Measurements from ENCODE around the gene SIM1.

SIM1 gene

DNA sequence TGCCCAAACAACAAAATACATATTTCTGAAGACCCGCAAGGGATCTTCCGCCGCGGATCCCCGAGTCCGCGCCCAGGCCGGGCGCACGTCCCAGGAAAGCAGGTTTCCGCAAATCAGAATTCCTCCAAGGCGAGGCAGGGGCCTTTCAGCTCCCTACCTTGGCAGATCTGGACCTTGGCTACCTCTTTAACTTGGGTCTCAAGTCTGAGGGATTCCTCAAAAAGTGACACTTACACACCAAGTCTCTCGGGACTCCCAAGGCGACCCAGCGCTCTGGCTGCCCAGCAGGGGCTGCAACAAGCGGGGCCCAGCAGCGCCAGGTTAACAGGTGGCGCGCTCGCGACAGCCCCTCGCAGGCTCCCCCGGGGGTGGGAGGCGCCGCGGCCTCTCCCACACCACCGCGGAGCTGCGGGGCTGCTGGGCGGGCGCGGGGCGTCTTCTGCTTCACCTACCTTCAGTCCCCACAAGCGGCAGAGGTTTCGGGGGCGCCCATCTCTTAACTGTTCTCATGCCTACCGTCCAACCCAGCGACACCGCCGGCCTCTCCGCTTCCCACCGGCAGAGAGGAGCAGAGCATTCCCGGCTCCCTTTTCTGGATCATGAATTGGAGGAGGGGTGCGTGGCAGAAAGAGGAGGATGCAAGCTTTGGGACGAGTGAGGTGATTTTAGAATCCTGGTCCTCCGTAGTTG lies 414 bp downstream of the SIM1 start:
- Mint-ChIP-seq H3K4me3 (no peak overlapping the region), H3K9me3 (peaks cover 4% of the 10 kb centered on the region), H3K27me3 (peaks cover 29% of the 10 kb centered on the region), H3K27ac (no peak overlapping the region), H3K4me1 (peaks cover 7% of the 10 kb centered on the region), H3K36me3 (no peaks in the 10 kb centered on the region)
- no peak for DNase-seq (ENCODE audit: low spot score in 2 of 2)
- ATAC-seq (ENCODE audit: low read depth), result no peak

DNA sequence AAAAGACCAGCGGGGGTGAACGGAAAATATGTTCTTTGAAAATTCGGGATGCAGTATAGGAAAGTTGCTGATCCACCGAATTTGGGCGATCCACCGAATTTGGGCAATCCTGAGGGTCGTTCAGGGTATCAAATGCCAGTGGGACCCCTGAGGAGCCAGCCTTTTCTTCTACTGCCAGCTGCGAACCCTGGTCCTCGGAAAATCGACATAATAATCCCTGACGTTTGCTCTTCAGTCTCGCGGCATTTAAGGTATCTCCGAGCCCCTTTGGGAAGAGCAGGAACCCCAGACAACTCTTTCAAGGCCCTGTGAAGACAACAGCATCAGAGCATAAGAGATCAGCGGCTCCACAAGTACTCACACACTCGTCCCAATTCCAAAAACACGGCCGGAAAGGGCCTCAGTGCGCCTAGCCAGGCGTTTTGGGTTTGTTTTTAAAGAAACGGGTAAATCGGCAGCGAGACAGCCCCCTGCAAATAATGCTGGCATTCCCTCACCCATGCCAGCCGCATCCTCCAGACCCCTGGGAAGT lies 1.0 kb downstream of the SIM1 start:
- no peak for ATAC-seq (ENCODE audit: low read depth)
- Mint-ChIP-seq H3K4me3 (no peak overlapping the region), H3K4me1 (peaks cover 7% of the 10 kb centered on the region)

DNA sequence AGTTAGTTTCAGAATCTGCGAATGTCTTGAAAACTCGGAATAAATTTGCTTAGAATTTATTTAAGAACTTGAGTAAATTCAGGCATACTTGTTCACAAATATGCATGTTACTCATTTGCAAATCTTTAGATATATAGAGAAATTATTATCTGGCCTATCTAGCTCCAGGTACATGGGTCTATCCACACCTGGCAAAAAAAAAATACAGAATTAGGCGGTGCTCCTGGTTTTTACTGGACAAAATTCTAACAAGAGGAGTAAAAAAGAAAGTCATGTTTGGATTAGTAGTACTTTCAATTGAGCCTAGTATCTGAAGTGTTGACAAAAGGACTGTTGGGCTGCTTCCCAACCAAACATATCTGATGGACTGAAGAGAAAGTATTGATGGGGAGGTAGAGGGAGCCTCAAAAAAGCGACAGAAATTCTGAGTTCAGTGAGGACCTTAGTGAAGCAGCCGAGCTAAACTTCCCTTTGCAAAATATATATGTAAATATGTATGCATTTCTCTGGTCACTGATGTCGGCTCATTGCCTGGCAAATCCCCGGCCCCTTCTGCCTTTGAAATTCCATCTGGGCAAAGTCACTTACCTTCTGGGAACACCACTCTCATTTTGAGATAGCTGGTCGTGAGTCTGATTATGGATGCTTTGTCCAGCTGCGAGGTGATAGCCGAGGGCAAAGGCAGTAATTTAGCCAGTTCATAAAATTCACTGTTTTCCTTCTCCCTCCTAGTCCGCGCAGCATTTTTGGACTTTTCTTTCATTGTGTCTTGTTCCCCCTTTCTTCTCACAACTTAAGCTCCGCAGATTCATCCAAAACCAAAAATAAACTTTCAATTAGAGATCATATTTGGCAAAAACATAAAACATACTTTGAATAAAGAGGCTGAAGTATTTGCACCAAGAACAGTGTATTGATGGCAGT lies 1.8 kb downstream of the SIM1 start:
- Mint-ChIP-seq H3K27me3 (peaks cover 32% of the 10 kb centered on the region), H3K36me3 (peaks cover under 1% of the 10 kb centered on the region), H3K27ac (no peak overlapping the region), H3K4me3 (no peak overlapping the region), H3K4me1 (peaks cover 7% of the 10 kb centered on the region), H3K9me3 (peaks cover 5% of the 10 kb centered on the region)
- no peak for DNase-seq (ENCODE audit: low spot score in 2 of 2)
- no peak for ATAC-seq (ENCODE audit: low read depth)

More for the DNA sequence above, 1.0 kb downstream of the SIM1 start:
- Mint-ChIP-seq H3K9me3 (peaks cover 4% of the 10 kb centered on the region), H3K27ac (no peak overlapping the region), H3K36me3 (no peaks in the 10 kb centered on the region), H3K27me3 (peaks cover 32% of the 10 kb centered on the region)
- DNase-seq (ENCODE audit: low spot score in 2 of 2), result no peak

DNA sequence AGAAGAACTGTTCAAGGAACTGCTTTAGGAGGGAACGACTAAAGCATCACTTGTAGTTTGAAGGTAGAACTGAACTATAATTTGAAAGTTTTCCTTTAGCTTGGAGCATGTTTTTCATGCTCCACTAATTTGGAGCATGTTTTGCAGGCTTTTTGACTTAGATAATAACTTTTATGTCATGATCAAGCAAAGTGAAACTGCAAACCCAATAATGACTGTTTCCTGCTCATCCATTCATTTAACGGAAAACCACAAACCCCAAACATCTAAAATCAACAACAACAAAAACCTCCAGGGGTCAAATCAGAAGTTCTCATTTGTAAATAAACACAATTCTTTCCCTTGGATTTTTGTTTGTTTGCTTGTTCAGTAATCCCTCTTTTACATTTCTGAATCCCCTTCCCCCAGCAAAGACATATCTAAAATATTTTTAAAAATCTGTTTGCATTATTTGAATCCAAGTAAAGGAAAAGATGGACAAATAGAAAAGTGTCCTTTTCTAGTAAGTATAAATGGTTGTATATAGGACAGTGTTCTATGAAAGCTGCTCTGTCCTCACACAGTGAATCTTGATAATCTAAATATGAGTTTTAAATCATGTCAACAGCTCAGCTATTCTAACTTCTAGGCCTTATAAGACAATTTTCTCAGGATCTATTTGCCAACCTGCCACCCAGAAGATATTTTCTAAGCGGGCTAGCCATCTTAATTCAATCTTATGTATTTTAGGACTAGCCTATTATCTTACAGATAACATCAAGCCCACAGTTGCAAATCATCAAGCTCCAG lies 2.6 kb downstream of the SIM1 start:
- no peak for ATAC-seq (ENCODE audit: low read depth)
- no peak overlapping the region for H3K27ac Mint-ChIP-seq
- peaks cover 2% of the 10 kb centered on the region for H3K36me3 Mint-ChIP-seq
- H3K9me3 Mint-ChIP-seq, result peaks cover 6% of the 10 kb centered on the region
- H3K4me3 Mint-ChIP-seq, result no peak overlapping the region
- no peak for DNase-seq (ENCODE audit: low spot score in 2 of 2)
- H3K4me1 Mint-ChIP-seq, result peaks cover 7% of the 10 kb centered on the region
- peaks cover 36% of the 10 kb centered on the region for H3K27me3 Mint-ChIP-seq

DNA sequence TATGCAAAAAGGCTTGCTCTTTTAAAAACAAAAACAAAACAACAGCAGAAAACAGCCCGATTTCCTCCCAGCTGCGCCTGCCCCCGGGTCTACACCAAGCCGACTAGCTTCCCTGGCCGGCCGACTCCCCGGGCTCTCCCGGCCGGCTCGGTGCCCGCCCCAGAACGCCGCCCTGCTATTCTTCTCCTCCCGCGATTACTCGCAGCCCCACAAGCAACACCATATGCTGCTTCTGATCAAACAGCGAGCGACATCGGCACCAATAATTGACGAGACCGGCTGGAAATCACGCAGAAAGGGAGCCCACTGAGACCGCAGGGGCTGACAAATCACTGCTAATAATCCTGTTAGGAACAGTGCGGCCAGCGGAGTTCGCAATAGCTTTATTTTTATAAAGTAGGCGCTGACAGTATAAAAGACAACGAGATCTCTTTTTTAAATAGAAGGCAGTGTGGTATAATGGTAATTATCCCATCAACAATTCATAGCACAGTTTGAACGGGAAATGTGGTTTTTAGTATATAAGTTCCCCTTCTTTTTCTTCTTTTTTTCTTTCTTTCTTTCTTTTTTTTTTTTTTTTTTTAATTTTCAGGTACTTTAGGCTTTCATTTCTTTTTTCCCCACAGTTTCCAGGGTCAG lies 3.3 kb downstream of the SIM1 start:
- Mint-ChIP-seq H3K4me1 (peaks cover 2% of the 10 kb centered on the region), H3K27ac (no peak overlapping the region), H3K9me3 (peaks cover 5% of the 10 kb centered on the region), H3K4me3 (no peak overlapping the region), H3K36me3 (peaks cover 2% of the 10 kb centered on the region), H3K27me3 (peaks cover 31% of the 10 kb centered on the region)
- DNase-seq (ENCODE audit: low spot score in 2 of 2), result no peak
- ATAC-seq (ENCODE audit: low read depth), result no peak

DNA sequence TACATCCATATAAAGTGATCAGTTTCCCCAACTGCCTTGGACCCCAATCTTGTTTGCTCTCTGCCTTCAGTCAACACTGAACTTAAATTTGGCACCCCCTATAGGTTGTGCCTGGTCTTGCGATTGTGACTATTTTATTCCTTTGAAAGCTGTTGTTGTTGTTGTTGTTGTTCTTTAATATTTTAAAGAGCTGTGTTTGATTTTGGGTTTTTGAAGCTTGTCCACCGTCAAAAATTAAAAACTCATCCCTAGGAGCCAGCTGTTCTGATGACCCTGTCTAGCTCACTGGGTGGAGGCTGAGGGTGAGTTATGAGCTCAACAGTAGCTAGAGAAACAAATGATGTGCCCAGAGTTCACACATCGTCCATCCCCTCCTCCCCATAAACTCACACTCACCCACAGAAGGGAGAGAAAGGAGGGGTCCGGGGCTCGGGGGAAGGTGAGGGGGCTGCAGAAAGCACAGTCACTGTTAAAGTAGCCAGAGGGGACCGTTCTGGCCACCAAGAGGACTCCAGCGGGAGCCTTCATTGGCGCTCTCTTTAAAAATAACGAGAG lies 4.0 kb downstream of the SIM1 start:
- Mint-ChIP-seq H3K36me3 (peaks cover 2% of the 10 kb centered on the region), H3K27me3 (peaks cover 28% of the 10 kb centered on the region), H3K27ac (no peak overlapping the region), H3K4me3 (no peak overlapping the region), H3K4me1 (no peaks in the 10 kb centered on the region), H3K9me3 (peaks cover 4% of the 10 kb centered on the region)
- DNase-seq (ENCODE audit: low spot score in 2 of 2), result no peak
- ATAC-seq (ENCODE audit: low read depth), result no peak

DNA sequence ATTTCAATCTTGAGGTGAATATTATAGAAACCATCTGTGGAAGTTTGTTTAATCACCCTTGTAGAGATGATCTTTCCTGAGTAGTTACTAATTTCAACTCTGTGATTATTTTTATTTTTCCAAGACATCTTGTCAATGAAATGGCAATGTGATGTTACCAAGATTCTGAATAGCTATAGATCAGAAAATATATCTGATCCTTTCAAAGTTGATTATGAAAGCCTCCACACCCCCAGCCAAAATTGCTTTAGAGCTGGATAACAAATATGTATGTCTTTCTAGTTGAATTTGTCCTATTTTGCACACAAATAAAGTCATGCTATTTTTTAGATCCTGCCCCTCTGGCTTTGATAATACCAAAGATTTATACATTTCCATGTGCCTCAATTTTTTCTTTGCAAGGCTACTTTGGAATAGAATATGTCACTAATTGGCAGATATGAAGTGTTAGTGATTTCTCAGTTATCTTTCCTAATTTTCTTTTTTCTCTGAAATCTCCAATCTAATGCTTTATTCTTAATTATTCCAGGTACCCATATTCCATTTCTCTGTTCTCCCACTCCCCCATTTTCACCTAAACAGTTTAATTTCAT lies 5.0 kb downstream of the SIM1 start:
- no peaks in the 10 kb centered on the region for H3K4me1 Mint-ChIP-seq
- peaks cover 8% of the 10 kb centered on the region for H3K9me3 Mint-ChIP-seq
- DNase-seq (ENCODE audit: low spot score in 2 of 2) (no peak), ATAC-seq (ENCODE audit: low read depth) (no peak)
- peaks cover 33% of the 10 kb centered on the region for H3K27me3 Mint-ChIP-seq
- H3K4me3 Mint-ChIP-seq, result no peak overlapping the region
- H3K27ac Mint-ChIP-seq, result no peak overlapping the region
- H3K36me3 Mint-ChIP-seq, result peaks cover 2% of the 10 kb centered on the region

DNA sequence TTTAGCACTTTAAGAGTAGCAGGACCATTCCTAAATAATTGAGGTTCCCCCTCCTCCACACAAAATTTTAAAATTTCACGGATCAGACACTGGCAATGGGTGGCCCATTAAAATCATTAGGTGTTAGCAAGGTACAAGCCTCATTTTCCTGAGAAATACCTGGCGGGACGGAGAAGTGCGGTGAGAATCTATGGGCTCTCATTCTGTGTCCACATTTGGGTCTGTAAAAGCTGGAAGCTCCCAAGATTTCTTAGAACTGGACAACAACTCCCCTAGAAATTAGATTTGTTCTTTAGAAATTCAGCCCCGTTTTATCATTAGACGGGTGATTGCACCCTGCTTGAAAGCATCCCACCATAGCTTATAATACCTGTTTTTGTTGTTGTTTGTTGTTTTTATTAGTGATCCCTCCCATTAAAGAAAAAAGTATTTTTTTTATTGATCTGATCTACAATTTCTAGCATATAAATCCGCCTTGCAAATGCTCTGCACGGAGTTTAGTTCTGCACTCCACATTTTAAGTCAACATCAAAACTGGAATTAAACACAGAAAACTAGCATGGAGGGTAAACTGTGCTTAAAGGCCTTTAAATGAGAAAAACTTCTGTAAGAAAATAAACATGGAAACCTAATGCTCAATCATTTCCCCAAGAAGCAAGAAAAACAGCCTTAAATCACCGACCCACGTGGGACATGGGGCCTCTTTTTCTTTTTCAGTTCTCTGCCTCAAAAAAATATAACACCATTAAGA lies 5.7 kb downstream of the SIM1 start:
- ATAC-seq (ENCODE audit: low read depth) (no peak), DNase-seq (ENCODE audit: low spot score in 2 of 2) (no peak)
- H3K27ac Mint-ChIP-seq, result no peak overlapping the region
- H3K9me3 Mint-ChIP-seq, result peaks cover 8% of the 10 kb centered on the region
- H3K36me3 Mint-ChIP-seq, result peaks cover 2% of the 10 kb centered on the region
- peaks cover 31% of the 10 kb centered on the region for H3K27me3 Mint-ChIP-seq
- no peaks in the 10 kb centered on the region for H3K4me1 Mint-ChIP-seq
- H3K4me3 Mint-ChIP-seq, result no peak overlapping the region

DNA sequence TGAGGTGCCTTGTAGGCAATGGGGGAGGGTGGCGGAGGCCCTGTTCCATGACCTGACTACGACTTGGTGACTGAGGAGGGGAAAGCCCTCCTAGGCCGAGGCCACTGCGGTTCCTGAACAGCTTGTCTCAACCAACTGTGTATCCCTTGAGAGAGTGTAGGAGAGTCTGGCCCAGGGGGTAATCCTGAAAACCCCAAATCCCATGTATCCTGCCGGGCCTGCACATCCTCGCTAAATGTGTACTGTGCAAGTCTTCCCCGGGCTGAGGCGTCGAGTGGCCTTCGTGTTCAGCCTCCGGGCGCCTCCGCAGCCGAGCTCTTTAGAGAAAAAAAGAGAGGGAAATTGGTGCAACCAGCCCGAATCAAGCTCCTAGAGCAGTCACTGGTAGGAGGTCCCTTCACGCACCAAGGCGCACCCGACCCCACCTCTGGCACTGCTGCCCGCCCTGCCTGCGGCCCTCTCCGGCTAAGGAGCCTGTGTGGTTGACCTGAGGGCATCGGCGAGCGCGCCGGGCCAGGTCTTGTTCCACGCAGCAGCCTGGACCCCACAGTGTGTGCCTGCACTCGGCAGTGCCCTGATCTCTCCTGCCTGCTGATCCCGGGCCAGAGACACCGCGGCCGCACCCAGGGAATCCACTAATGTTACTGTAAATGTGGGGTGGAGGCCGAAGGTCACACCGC lies 7.3 kb downstream of the SIM1 start:
- ATAC-seq (ENCODE audit: low read depth) (no peak), DNase-seq (ENCODE audit: low spot score in 2 of 2) (no peak)
- H3K4me3 Mint-ChIP-seq, result no peak overlapping the region
- no peaks in the 10 kb centered on the region for H3K4me1 Mint-ChIP-seq
- H3K27me3 Mint-ChIP-seq, result peaks cover 25% of the 10 kb centered on the region
- peak overlapping the region; percentile 67 for H3K27ac Mint-ChIP-seq
- peaks cover 2% of the 10 kb centered on the region for H3K36me3 Mint-ChIP-seq
- peaks cover 6% of the 10 kb centered on the region for H3K9me3 Mint-ChIP-seq

DNA sequence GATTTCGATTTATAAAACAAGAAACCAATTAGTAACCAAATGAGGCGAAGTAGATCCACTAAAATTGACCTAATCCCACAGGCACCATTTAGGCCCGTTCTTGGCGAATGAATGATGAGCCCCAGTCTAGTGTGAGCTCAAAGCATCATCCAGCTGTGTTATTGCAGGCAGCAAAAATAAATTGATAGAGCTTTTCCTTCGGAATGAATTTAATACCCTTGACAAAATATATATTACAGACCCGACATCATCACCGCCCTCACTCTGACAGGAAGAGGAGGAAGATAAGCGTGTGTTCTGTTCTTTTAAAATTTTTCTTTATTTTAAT lies 7.8 kb downstream of the SIM1 start:
- no peak overlapping the region for H3K27ac Mint-ChIP-seq
- peaks cover 2% of the 10 kb centered on the region for H3K36me3 Mint-ChIP-seq
- peaks cover 6% of the 10 kb centered on the region for H3K9me3 Mint-ChIP-seq
- H3K4me3 Mint-ChIP-seq, result no peak overlapping the region
- no peaks in the 10 kb centered on the region for H3K4me1 Mint-ChIP-seq
- DNase-seq (ENCODE audit: low spot score in 2 of 2) (no peak), ATAC-seq (ENCODE audit: low read depth) (no peak)
- peaks cover 23% of the 10 kb centered on the region for H3K27me3 Mint-ChIP-seq

DNA sequence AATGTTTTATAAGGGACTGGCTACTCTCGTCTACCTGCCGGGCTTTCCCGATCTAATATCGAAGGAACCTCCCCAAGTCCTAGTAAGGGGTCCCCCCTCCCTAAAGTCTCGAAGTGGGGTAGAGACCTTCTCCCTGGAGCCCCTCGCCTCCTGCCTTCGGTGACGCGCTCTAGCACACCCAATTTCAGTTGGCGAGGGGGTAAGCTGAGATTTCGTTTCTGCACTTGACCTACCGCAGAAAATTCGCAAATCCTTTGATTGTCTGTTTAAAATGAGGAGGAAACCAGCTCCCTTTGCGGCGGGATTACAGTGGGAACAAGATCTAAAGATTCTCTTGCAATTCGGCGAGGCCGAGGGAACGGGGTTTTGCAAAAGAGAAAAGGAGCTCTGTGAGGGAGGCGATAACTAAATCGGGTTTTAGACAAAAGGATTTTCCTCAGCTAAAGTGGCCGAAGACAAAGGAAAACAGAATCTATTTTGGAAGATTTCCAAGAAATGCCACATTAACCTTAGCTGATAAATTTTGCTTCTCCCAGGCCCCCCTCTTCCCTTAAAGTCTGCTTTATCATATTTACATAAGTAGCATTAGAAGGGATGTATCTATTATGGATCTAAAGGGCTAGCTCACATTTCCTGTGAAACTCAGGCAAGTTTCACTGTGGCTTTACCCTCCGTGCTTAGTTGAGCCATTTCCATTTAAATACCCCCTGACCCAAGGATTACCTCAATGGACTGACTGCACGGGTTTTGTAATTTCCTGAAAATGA lies 8.4 kb downstream of the SIM1 start:
- peaks cover 2% of the 10 kb centered on the region for H3K36me3 Mint-ChIP-seq
- H3K4me3 Mint-ChIP-seq, result no peak overlapping the region
- DNase-seq (ENCODE audit: low spot score in 2 of 2) (no peak), ATAC-seq (ENCODE audit: low read depth) (no peak)
- peaks cover 23% of the 10 kb centered on the region for H3K27me3 Mint-ChIP-seq
- no peak overlapping the region for H3K27ac Mint-ChIP-seq
- H3K9me3 Mint-ChIP-seq, result peaks cover 6% of the 10 kb centered on the region
- H3K4me1 Mint-ChIP-seq, result no peaks in the 10 kb centered on the region
